ENCODE results near the gene PPP5C.
"Not testable (repeated sequence)": the region's sequence is repeated elsewhere in the genome, so short reads cannot be mapped to it uniquely, and the experiment has no call there.

PPP5C gene

DNA sequence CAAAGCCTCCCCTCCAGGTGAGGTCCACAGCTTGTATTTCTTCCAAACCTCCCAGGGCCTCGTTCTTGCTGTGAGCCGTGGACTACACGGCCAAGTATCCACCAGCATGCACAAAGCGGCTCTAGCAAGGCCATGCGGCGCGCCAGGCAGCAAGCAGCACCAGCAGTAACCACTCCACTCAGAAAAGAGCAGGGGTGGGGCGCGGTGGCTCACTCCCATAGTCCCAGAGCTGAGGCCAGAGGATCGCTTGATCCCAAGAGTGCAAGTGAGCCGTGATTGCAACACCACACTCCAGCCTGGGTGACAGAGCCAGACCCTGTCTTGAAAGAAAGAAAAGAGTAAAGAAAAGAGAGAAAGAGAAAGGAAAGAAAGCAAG lies 61.8 kb downstream of the PPP5C start:
- DNase-seq (ENCODE audit: low read depth in 2 of 2), result no peak

DNA sequence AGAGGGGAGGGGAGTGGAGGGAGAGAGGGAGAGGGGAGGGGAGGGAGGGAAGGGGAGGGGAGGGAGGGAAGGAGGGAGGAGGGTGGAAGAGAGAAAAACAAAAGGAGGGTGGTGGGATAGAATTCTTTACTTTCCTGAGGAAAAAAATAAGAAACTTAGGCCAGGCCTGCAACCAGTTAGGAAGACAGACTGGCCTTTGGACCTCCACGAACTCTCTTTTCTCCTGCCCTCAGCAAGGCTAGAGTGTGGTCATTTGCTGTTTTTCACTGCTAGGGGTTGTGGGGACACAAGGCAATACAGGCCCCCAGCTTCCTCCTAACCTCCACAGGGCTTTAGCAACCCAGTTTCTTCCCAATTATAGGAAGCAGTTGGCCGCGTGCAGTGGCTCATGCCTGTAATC lies 62.3 kb downstream of the PPP5C start:
- DNase-seq (ENCODE audit: low read depth in 2 of 2), result no peak

DNA sequence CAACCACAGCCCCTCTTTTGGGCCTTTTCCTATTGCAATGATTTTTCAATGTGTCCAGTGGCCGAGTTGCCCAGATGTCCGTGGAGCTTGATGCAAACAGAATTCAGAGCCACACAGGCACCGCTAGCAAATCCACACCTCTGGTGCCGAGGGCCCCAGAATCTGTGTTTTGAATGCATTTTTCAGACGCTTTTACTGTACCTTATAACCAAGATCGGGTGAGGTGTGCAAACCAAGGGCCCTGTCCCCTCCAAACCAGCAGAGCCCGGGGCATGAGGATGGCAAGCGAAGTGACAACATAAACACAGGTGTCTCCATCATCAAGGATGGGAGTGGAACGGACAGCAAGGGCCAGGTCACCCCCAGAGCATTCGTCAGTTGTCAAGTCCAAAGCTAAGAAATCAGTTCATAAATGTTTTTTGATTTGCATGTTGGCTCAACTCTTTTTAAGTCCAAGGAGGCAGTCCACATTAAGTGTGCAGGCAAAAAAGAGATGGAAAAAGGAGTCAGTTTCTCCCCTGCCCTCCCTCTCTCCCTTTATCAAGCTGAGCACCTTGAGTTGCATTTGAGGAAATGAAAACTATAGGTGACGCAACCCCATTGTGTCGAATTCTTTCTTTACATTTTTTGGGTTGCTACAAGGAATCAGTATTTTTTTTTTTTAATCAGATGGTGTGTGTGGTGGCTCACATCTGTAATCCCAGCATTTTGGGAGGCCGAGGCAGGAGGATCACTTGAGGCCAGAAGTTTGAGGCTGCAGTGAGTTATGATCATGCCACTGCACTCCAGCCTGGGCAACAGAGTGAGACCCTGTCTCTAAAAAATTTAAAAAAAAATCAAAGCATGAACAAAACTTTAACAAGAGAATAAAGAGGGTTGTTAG lies 63.6 kb downstream of the PPP5C start:
- DNase-seq (ENCODE audit: low read depth in 2 of 2), result no peak

GRCh38 chr19:46411088-46411924 lies 64.4 kb downstream of the PPP5C start:
- no peak for DNase-seq (ENCODE audit: low read depth in 2 of 2)

DNA sequence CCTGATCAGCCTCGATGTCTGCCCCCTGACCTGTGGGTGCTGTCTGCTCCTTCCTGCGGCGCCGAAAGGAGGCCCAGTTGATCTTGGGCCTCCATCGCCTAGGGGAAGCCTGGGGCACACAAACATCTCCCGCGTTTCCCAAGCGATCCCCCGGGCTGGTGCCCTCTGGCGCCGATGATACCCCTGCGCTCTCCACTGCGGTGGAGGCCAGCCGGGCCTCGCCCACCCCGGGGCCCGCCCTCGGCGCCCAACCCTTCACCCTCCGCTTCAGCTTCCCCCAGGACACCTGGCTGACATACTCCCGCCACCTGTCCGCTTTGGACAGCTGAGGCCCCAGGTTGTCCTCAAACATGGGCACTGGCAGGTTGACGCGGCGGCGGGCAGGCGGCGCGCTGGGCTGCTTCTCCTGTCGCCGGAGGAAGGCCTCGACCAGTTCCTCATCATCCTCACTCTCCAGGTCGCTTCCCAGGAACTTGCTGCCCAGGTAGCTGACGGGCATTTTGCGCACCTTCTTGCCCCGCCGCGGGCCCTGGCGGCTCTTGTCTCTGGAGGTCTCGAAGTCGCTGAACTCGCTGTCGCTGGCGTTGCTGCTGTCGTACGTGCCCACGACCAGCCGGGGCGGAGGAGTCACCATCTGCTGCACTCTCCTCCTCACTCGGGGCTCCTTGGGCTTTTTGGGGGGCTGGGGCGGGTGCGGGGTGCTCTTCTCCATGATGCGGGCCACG lies 65.2 kb downstream of the PPP5C start:
- no peak for DNase-seq (ENCODE audit: low read depth in 2 of 2)

DNA sequence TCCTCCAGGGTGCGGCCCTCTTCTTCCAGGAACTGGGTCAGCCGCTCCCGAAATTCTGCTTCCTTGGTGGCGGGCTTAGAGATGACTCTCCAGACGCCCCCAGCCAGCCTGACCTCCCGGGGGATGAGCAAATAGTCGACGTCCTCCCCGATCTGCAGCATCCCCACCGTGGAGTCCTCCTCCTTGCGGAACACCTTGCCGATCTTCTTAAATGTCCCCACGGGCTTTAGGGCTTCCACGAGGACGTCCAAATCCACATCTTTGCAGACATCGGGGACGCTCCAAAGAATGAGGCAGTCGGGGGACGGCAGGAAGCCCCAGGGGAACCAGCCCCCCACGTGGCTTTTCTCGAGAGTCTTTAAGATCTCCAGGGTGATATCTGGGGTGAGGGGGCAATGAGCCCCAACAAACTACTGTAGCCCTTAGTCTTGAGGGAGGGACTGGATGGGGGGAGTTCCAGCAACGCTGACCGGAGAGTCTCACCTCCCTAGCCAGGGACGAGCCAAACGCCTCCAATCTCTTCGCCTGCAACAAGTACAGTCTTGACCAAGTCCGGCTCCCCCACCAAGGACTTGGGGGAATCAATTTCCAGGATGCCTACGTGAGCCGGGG lies 65.9 kb downstream of the PPP5C start:
- no peak for DNase-seq (ENCODE audit: low read depth in 2 of 2)

- DNase-seq (ENCODE audit: low read depth in 2 of 2), result no peak
These were observed 66.6 kb downstream of the PPP5C start, which contains the start of gene CCDC8 for GRCh38 chr19:46413262-46414031. Gene CCDC8 (minus strand): TSS chr19:46413564. CDS start chr19:46412810, 754 bp downstream.

DNA sequence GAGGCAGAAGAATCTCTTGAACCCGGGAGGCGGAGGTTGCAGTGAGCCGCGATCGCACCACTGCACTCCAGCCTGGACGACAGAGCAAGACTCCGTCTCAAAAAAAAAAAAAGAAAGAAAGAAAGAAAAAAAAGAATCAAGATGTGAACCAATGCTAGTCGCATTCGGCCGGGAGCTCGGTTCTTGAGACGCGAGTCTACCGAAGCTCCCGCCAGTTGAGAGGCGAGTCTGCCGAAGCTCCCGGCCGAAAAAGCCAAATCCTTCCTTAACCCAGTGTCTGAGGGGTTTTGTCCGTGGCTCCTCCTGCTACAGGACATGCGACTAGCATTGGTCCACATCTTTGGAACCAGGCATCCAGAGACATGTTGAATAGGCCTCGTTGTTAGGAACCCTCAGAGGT lies 68.0 kb downstream of the PPP5C start:
- not testable (repeated sequence) for DNase-seq (ENCODE audit: low read depth in 2 of 2)

DNA sequence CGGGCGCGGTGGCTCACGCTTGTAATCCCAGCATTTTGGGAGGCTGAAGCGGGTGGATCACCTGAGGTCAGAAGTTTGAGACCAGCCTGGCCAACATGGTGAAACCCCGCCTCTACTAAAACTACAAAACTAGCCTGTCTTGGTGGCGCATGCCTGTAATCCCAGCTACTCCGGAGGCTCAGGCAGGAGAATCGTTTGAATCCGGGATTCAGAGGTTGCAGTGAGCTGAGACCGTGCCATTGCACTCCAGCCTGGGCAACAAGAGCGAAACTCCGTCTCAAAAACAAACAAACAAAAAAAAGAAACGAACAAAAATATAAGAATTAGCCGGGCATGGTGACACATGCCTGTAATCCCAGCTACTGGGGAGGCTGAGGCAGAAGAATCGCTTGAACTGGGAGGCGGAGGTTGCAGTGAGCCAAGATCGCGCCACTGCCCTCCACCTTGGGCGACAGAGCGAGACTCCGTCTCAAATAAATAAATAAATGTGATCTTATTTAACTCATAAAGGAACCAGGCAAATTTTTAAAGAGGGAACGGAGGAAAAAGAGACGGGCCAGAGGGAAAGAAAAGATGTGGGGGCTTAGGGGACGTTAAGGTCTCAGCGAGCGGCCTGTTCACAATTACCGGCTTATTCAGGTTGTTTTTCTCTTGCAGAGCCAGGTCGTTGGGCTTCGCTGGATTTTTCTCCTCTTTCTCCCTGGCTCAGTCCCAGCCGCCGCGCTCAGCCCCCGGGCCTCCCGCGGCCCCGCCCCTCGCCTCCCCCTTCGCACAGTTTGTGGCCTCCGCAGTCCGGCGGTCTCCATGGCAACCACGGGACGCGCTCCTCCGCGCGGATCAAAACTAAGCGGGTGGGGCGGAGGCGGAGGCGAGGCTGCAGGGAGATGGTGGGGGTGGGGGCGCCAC lies 69.2 kb downstream of the PPP5C start:
- DNase-seq (ENCODE audit: low read depth in 2 of 2), result peak in 1 of 2 donors; percentile 19

GRCh38 chr19:46420056-46420455 lies 73.2 kb downstream of the PPP5C start:
- DNase-seq (ENCODE audit: low read depth in 2 of 2), result no peak

DNA sequence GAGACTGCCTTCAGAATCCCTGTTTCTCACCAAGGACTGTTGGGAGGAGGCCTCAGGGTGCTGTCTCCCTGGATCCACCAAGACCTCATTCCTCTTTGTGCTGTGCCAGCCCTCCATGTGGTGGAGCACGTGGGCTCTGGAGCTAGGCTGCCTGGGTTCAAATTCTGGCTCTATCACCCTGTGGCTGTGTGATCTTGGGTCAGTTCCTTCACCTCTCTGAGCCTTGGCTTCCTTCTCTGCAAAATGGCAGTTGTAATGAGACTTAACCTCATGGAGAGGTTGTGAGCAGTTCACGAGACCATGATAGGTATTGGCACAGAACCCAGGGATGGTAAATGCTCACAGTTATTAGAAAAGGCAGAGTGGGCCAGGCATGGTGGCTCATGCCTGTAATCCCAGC lies 75.5 kb downstream of the PPP5C start:
- no peak for DNase-seq (ENCODE audit: low read depth in 2 of 2)

DNA sequence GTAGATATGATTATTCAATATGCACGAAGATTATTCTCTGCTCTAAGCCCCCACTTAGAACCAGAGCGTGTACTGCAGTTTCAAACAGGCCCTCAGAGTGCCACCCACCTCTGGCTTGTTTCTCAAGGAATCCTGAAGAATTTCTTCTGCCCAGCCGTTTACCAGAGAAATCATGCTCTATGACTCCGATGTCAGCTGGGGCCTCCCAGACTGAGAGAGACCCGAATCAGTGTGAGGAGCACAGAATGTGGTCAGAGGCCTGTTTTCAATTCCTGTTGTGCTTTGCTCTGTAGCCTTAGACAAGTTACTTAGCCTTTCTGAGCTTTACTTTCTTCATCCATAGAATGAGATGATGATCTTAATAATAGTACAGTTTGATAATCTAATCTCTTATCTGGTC lies 76.3 kb downstream of the PPP5C start:
- no peak for DNase-seq (ENCODE audit: low read depth in 2 of 2)

DNA sequence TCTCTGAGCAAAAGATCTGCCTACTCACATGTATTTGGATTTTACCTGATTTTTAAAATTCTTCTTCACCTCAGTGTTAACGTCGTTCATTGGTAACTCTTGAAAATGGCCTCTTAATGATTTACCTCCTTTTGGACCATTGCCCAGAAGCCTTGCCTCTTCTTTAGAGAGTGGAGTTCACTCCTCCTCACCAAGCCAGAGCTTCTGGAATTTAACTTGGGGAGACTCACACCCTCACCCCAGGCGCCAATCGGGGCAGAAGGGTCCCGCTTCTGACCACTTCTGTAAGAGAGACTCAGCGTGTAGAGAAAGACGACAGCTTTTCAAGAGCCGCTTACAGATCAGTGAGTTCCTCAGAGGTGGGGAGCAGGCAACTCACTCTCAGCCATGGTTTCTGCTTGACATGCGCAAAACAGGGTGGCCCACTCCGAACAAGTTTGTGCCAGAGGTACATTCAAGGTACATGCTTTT lies 79.2 kb downstream of the PPP5C start:
- DNase-seq (ENCODE audit: low read depth in 2 of 2), result no peak

GRCh38 chr19:46426506-46427162 lies 79.7 kb downstream of the PPP5C start:
- peak in 1 of 2 donors; percentile 28 for DNase-seq (ENCODE audit: low read depth in 2 of 2)

GRCh38 chr19:46427518-46428045 lies 80.7 kb downstream of the PPP5C start:
- DNase-seq (ENCODE audit: low read depth in 2 of 2), result no peak

DNA sequence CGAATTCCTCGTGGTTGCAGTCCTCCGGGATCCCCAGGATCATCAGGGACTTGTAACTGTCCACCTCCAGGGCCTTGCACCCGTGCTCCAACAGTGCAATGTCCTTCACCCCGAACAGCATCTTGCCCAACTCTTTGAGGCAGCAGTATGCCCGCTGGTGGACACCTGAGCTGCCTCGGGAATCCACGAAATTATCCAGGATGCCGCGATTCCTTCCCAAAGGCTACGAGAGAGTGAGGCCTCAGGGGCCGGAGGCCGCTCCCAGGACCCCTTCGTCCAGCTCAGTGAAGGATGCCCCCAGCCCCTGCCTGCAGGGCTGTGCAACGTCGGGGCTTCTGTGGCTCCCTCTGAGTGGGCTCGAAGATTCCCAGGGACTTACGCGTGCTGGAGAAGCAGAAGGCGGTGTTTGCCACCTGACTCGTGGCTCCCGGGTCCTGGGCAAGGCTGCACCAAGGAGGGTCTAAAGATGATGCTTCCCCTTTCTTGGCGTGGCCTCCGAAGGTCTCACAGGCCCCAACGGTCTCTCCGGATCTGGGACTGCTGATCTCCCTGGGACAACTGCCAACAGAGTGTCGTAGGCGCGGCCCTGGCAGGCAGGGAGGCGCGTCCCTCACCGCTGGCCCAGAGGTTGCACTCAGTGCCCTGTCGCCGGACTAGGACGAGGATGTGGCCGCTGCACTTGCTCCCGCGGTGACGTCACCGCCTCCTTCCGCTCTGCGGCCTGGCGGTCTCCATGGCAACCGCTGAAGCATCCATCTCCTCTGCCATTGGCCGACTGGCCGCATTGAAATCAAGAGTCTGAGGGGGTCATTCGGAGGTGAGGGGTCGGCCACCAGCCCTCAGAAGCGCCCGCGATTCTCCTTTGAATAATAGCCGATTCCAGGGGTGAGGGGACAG lies 81.6 kb downstream of the PPP5C start, which contains the start of gene PNMA8C:
Gene PNMA8C, minus strand, starts transcription at position 698 of the 897 bp plus-strand sequence. Its CDS starts 577 bp downstream, at position 121.
- DNase-seq (ENCODE audit: low read depth in 2 of 2), result peak in 1 of 2 donors; percentile 32

DNA sequence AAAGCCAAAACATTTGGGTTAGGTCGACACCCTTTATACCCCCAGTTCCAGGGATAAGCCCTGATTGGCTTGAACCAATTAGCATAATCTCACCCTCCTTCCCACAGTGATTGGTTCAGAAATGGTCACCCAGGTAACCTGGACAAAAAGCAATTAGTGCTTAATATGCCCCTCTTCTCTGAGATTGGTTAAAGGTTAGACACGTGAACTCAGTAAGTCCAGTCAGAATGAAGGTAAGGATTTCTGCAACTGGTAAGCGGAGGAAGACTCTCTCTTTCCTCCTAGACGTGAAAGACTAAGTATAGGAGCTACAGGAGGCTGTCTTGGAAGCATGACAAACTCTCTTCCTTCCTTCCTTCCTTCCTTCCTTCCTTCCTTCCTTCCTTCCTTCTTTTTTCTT lies 83.1 kb downstream of the PPP5C start:
- DNase-seq (ENCODE audit: low read depth in 2 of 2), result no peak

DNA sequence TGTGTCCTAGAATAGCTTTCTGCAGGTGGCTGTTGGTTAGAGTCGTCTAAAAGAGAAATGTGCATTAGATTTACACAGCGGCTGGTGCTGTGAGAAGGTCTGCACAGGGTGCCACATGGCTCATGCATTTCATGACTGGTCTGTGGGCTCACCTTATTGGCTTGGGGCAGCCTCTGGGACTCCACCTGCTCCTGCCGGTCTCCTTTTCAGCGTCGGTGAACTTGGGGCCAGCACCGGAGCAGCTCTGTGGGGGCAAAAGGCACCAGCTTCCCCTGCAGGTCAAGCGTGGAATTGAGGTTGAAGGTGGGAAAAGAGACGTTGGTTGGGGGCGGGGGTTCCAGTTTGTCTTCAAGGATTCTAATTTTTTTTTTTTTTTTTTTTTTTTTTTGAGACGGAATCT lies 84.9 kb downstream of the PPP5C start:
- DNase-seq (ENCODE audit: low read depth in 2 of 2), result no peak

Data from activated CD4-positive, alpha-beta T cell treated with anti-CD3 and anti-CD28 coated beads for 24 hours (primary cell).